ENCODE results near the gene PPP1R16B.

PPP1R16B gene

GRCh38 chr20:38940644-38941043 is 135.1 kb downstream of the PPP1R16B start:
- no peaks in the 10 kb centered on the region for H3K36me3 ChIP-seq (replicated peaks)
- no peak overlapping the region for H3K27ac ChIP-seq
- no peak for TF ChIP-seq CTCF (IDR thresholded peaks at IDR 0.05; ENCODE audit: low read depth, low read length, missing control alignments)
- H3K27me3 ChIP-seq (replicated peaks) = no peaks in the 10 kb centered on the region
- in situ Hi-C loops (cut with HindIII; ENCODE audit: low pct_ligation_motif_present, low sequenced_read_pairs) = no loop called here
- no peak overlapping the region for H3K4me3 ChIP-seq (ENCODE audit: low read depth, low read length)
- no peak for DNase-seq

DNA sequence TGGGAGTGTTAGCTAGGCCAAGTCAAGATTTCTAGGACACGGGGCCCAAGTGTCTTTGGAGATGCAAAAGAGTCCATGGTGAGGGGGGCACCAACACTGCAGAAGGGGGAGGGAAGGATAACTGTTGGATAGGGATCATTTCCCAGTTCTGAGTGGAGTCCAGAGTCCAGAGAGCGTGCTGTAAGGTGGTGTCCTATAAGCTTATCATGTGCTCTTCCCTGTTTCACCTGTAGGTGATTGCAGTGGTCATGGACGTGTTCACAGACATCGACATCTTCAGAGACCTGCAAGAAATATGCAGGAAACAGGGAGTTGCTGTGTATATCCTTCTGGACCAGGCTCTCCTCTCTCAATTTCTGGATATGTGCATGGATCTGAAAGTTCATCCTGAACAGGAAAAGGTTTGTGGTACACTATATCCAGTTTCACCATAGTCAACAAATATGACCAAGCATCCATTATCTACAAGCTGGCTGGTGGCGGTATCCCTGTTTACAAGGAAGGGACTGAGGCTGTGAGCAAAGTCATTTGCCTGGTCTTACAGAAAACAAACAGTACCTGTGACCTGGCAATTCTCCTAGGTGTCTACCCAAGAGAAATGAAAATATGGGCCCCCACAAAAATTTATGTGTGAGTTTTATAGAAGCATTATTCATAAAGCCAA is 136.4 kb downstream of the PPP1R16B start:
- Histone ChIP-seq H3K36me3 (replicated peaks) (no peaks in the 10 kb centered on the region), H3K27ac (no peak overlapping the region), H3K27me3 (replicated peaks) (no peaks in the 10 kb centered on the region), H3K4me3 (ENCODE audit: low read depth, low read length) (no peak overlapping the region)
- in situ Hi-C loops (cut with HindIII; ENCODE audit: low pct_ligation_motif_present, low sequenced_read_pairs) = no loop called here
- DNase-seq = no peak
- TF ChIP-seq CTCF (IDR thresholded peaks at IDR 0.05; ENCODE audit: low read depth, low read length, missing control alignments) = peak; percentile 28

DNA sequence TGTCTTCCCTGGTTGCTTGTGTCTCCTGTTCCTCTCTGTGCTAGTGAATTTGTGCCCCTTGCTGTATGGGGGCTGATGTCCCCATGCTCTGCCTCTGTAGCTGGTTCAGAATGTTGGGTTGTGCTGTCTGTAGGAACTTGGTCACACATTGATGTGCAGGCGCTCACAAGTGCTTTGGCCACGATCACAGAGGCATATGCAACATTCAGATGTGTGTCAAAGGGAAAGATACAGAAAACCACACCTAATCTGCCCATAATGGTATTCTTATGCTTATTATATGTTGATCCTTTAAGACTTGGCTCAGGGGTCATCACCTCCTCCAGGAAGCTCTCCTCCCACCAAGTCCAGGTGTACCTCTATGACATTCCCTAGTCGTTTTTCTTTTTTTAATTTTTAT is 139.5 kb downstream of the PPP1R16B start:
- no peaks in the 10 kb centered on the region for H3K27me3 ChIP-seq (replicated peaks)
- TF ChIP-seq CTCF (IDR thresholded peaks at IDR 0.05; ENCODE audit: low read depth, low read length, missing control alignments) = no peak
- no peak overlapping the region for H3K4me3 ChIP-seq (ENCODE audit: low read depth, low read length)
- in situ Hi-C loops (cut with HindIII; ENCODE audit: low pct_ligation_motif_present, low sequenced_read_pairs) = no loop called here
- no peak for DNase-seq
- no peak overlapping the region for H3K27ac ChIP-seq
- no peaks in the 10 kb centered on the region for H3K36me3 ChIP-seq (replicated peaks)

GRCh38 chr20:38946836-38947235 is 141.3 kb downstream of the PPP1R16B start:
- in situ Hi-C loops (cut with HindIII; ENCODE audit: low pct_ligation_motif_present, low sequenced_read_pairs) = no loop called here

GRCh38 chr20:38947931-38948362 is 142.4 kb downstream of the PPP1R16B start:
- Histone ChIP-seq H3K36me3 (replicated peaks) (no peaks in the 10 kb centered on the region), H3K27me3 (replicated peaks) (no peaks in the 10 kb centered on the region), H3K27ac (no peak overlapping the region), H3K4me3 (ENCODE audit: low read depth, low read length) (no peak overlapping the region)
- DNase-seq = no peak
- TF ChIP-seq CTCF (IDR thresholded peaks at IDR 0.05; ENCODE audit: low read depth, low read length, missing control alignments) = no peak
- in situ Hi-C loops (cut with HindIII; ENCODE audit: low pct_ligation_motif_present, low sequenced_read_pairs) = no loop called here

More at GRCh38 chr20:38946836-38947235, 141.3 kb downstream of the PPP1R16B start:
- no peak overlapping the region for H3K4me3 ChIP-seq (ENCODE audit: low read depth, low read length)
- H3K27ac ChIP-seq = no peak overlapping the region
- no peak for DNase-seq
- H3K27me3 ChIP-seq (replicated peaks) = no peaks in the 10 kb centered on the region
- no peak for TF ChIP-seq CTCF (IDR thresholded peaks at IDR 0.05; ENCODE audit: low read depth, low read length, missing control alignments)
- no peaks in the 10 kb centered on the region for H3K36me3 ChIP-seq (replicated peaks)

DNA sequence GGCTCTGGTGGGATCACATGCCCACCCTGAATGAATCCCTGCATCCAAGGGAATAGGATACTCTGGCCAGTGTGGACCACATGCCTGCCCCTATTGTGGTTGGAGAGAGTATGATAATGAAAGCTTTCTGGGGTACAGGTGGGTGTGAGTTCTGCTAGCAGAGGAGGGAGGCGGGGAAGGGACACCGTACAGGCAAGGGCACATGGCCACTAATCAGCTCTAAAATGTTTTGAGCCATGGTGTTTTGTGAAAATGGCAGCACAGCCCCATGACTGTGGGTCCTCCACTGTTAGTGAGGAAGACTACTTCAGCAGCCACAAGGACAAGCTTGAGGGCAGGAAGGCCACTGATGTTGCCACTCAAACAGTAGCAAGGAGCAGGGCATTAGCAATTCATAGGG is 144.8 kb downstream of the PPP1R16B start:
- TF ChIP-seq CTCF (IDR thresholded peaks at IDR 0.05; ENCODE audit: low read depth, low read length, missing control alignments) = no peak

More for the DNA sequence above, 144.8 kb downstream of the PPP1R16B start:
- no peak for DNase-seq
- H3K36me3 ChIP-seq (replicated peaks) = no peaks in the 10 kb centered on the region
- in situ Hi-C loops (cut with HindIII; ENCODE audit: low pct_ligation_motif_present, low sequenced_read_pairs) = no loop called here
- H3K27me3 ChIP-seq (replicated peaks) = no peaks in the 10 kb centered on the region
- no peak overlapping the region for H3K4me3 ChIP-seq (ENCODE audit: low read depth, low read length)
- H3K27ac ChIP-seq = no peak overlapping the region

All from brain microvascular endothelial cell (primary cell).